Endodermal cell (in vitro differentiated cells): ENCODE measurements around the gene MCTP1. TPM values are rescaled to one million over a fixed set of nuclear protein-coding genes. Genes with fewer than 3 reads are reported as not detected.

Experiments
- DNase-seq: peaks from one replicate; pipeline ENCODE4 v3.0.0-alpha.2; 2017
- H3K27ac ChIP-seq: 2 replicates; pipeline ENCODE4 v1.5.1; 2013; ENCODE audit warnings: mild to moderate bottlenecking, low read depth, low read length, moderate library complexity
- H3K27me3 ChIP-seq: 2 replicates; pipeline ENCODE4 v1.6.1; 2013; ENCODE audit warnings: mild to moderate bottlenecking, low read length, moderate library complexity; ENCODE audit not compliant: insufficient read depth, control insufficient read depth, poor library complexity, severe bottlenecking
- H3K36me3 ChIP-seq: 2 replicates; pipeline ENCODE4 v1.7.0; 2013; ENCODE audit warnings: mild to moderate bottlenecking, low read length, moderate library complexity; ENCODE audit not compliant: control insufficient read depth, insufficient read depth
- H3K4me1 ChIP-seq: one replicate; pipeline ENCODE4 v1.7.0; 2013; ENCODE audit warnings: low read length; ENCODE audit not compliant: control insufficient read depth, insufficient read depth
- H3K4me3 ChIP-seq: 2 replicates; pipeline ENCODE4 v1.5.1; 2013; ENCODE audit warnings: mild to moderate bottlenecking, low read length, moderate library complexity
- H3K9ac ChIP-seq: 2 replicates; pipeline ENCODE4 v1.6.1; 2013; ENCODE audit warnings: mild to moderate bottlenecking, low read length, moderate library complexity; ENCODE audit not compliant: poor library complexity, severe bottlenecking; ENCODE audit errors: extremely low read depth
- H3K9me3 ChIP-seq: 2 replicates; pipeline ENCODE4 v1.6.1; 2013; ENCODE audit warnings: mild to moderate bottlenecking, low read length, moderate library complexity; ENCODE audit not compliant: control insufficient read depth
- H3K27ac Mint-ChIP-seq: 2 replicates; pipeline ENCODE4 v1.8.0; 2020; ENCODE audit warnings: mixed read lengths
- H3K27me3 Mint-ChIP-seq: 2 replicates; pipeline ENCODE4 v1.8.0; 2021; ENCODE audit warnings: mild to moderate bottlenecking, mixed read lengths; ENCODE audit not compliant: insufficient read depth
- H3K36me3 Mint-ChIP-seq: 2 replicates; pipeline ENCODE4 v1.8.0; 2020; ENCODE audit warnings: low read depth, mixed read lengths
- H3K4me1 Mint-ChIP-seq: 2 replicates; pipeline ENCODE4 v1.8.0; 2020; ENCODE audit warnings: mixed read lengths
- H3K4me3 Mint-ChIP-seq: 2 replicates; pipeline ENCODE4 v1.8.0; 2020; ENCODE audit warnings: mild to moderate bottlenecking, moderate library complexity, mixed read lengths
- H3K9me3 Mint-ChIP-seq: 2 replicates; pipeline ENCODE4 v1.8.0; 2020; ENCODE audit warnings: mild to moderate bottlenecking, mixed read lengths
- CTCF ChIP-seq: fragments of 200-600 bp; sonication (generic); conservative IDR thresholded peaks from 2 replicates; pipeline ENCODE4 v1.5.0; 2021; ENCODE audit warnings: antibody characterized with exemption, mild to moderate bottlenecking
- WGBS, 2 experiments: methylation state at CpG; one replicate each; pipeline versions ENCODE4 v1.1.5 to v1.1.7; 2013; ENCODE audit warnings: missing lambda C conversion rate in 2 of 2, mixed read lengths in 1 of 2; ENCODE audit not compliant: insufficient coverage in 1 of 2, insufficient read length in 1 of 2; 5-methylcytosine and 5-hydroxymethylcytosine counted together
- total RNA-seq, 2 donors: library from RNA; stranded (reverse); fragmentation: NEBNext Ultra II Directional in 1 of 2; extraction: Animal tissue kit (Norgen Biotek cat#: 25700) in 1 of 2; gene quantifications; 2 replicates in 1 of 2; 3 replicates in 1 of 2; pipeline ENCODE4 v1.2.1, GENCODE V29; 2021

The MCTP1 gene
- total RNA-seq, 2 donors from 2014 or later: 0.71 to 3.7 TPM

GRCh38 chr5:95057615-95058014, 227.3 kb downstream of the MCTP1 start:
- Mint-ChIP-seq H3K9me3 (peaks cover 3% of the 10 kb centered on the region), H3K27ac (no peak overlapping the region), H3K36me3 (no peaks in the 10 kb centered on the region), H3K4me3 (no peak overlapping the region), H3K27me3 (no peaks in the 10 kb centered on the region), H3K4me1 (no peaks in the 10 kb centered on the region)
- no peak for TF ChIP-seq CTCF
- H3K36me3 ChIP-seq: no peaks in the 10 kb centered on the region
- H3K4me1 ChIP-seq: no peaks in the 10 kb centered on the region
- no peaks in the 10 kb centered on the region for H3K9me3 ChIP-seq
- no peak overlapping the region for H3K4me3 ChIP-seq
- H3K27ac ChIP-seq: no peak overlapping the region
- H3K9ac ChIP-seq: no peak overlapping the region
- WGBS, 2 experiments: 96 to 100% methylated on average over 2 to 5 of the region's 5 CpGs
- no peaks in the 10 kb centered on the region for H3K27me3 ChIP-seq
- DNase-seq: no peak

DNA sequence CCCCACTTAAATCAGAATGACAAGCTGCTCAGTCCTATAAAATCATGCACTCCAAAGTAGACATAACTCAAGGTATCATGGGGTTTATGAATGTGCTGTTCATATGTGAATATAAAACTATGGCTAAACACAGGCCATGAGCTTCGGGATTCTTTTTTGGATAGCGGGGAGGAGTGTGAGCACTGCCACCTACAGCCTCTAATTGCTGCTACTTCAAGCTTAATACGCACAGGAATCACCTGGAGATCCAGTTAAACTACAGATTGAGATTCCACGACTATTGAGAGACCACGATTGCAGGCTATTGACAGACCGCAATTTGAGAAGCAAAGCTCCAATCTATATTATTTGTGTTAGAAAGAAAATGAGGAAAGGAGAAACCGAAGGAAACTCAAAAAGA, 231.6 kb downstream of the MCTP1 start:
- no peak overlapping the region for H3K27ac Mint-ChIP-seq
- H3K4me1 Mint-ChIP-seq: no peaks in the 10 kb centered on the region
- H3K27me3 ChIP-seq: no peaks in the 10 kb centered on the region
- no peaks in the 10 kb centered on the region for H3K9me3 ChIP-seq
- no peak overlapping the region for H3K27ac ChIP-seq
- H3K36me3 ChIP-seq: no peaks in the 10 kb centered on the region
- no peak overlapping the region for H3K4me3 ChIP-seq
- H3K4me3 Mint-ChIP-seq: no peak overlapping the region
- H3K9ac ChIP-seq: no peak overlapping the region
- no peaks in the 10 kb centered on the region for H3K27me3 Mint-ChIP-seq
- no peak for DNase-seq
- TF ChIP-seq CTCF: no peak
- 90 to 100% methylated on average over 5 to 7 of the region's 7 CpGs for WGBS, 2 experiments
- no peaks in the 10 kb centered on the region for H3K4me1 ChIP-seq
- no peaks in the 10 kb centered on the region for H3K9me3 Mint-ChIP-seq
- no peaks in the 10 kb centered on the region for H3K36me3 Mint-ChIP-seq

- Mint-ChIP-seq H3K4me3 (no peak overlapping the region), H3K9me3 (no peaks in the 10 kb centered on the region), H3K36me3 (no peaks in the 10 kb centered on the region), H3K4me1 (no peaks in the 10 kb centered on the region), H3K27me3 (no peaks in the 10 kb centered on the region), H3K27ac (no peak overlapping the region)
- TF ChIP-seq CTCF: no peak
- DNase-seq: no peak
- H3K4me3 ChIP-seq: no peak overlapping the region
- no peaks in the 10 kb centered on the region for H3K4me1 ChIP-seq
- no peak overlapping the region for H3K27ac ChIP-seq
- H3K36me3 ChIP-seq: no peaks in the 10 kb centered on the region
- no peaks in the 10 kb centered on the region for H3K9me3 ChIP-seq
- no peak overlapping the region for H3K9ac ChIP-seq
- no peaks in the 10 kb centered on the region for H3K27me3 ChIP-seq
- 93 to 100% methylated on average over 1 of the region's 1 CpG for WGBS, 2 experiments
Measured at GRCh38 chr5:95050708-95051107, 234.2 kb downstream of the MCTP1 start.
